Subcutaneous abdominal adipose tissue (tissue), 5 donors: ENCODE results near the gene LRRC51.

Experiments used
- H3K27ac ChIP-seq: one replicate; pipeline ENCODE4 v1.7.0; 2013; ENCODE audit warnings: low read depth, mild to moderate bottlenecking, inconsistent platforms, low read length, moderate library complexity
- H3K27me3 ChIP-seq, 5 donors: one replicate each; pipeline ENCODE4 v1.7.0; 2013; ENCODE audit warnings: low read length in 5 of 5, inconsistent platforms in 1 of 5; ENCODE audit not compliant: control insufficient read depth in 5 of 5, insufficient read depth in 4 of 5
- H3K36me3 ChIP-seq, 5 donors: one replicate each; pipeline ENCODE4 v1.7.0; 2013; ENCODE audit warnings: low read length in 5 of 5; ENCODE audit not compliant: control insufficient read depth in 5 of 5, insufficient read depth in 5 of 5
- H3K4me1 ChIP-seq, 5 donors: one replicate each; pipeline ENCODE4 v1.7.0; 2013; ENCODE audit warnings: low read length in 5 of 5, mild to moderate bottlenecking in 3 of 5, moderate library complexity in 1 of 5; ENCODE audit not compliant: control insufficient read depth in 5 of 5, insufficient read depth in 5 of 5
- H3K4me3 ChIP-seq, 5 donors: one replicate each; pipeline ENCODE4 v1.7.0; 2013; ENCODE audit warnings: low read length in 5 of 5, low read depth in 1 of 5
- H3K9ac ChIP-seq, 5 donors: one replicate each; pipeline ENCODE4 v1.7.0; 2013; ENCODE audit warnings: low read length in 5 of 5, mild to moderate bottlenecking in 4 of 5, moderate library complexity in 3 of 5
- H3K9me3 ChIP-seq, 5 donors: one replicate each; pipeline ENCODE4 v1.7.0; 2013; ENCODE audit warnings: low read length in 5 of 5; ENCODE audit not compliant: control insufficient read depth in 5 of 5
- donor health status: healthy.
- donor health status: healthy.
- donor health status: healthy.
- donor health status: healthy.
- donor health status: healthy.

Gene LRRC51

DNA sequence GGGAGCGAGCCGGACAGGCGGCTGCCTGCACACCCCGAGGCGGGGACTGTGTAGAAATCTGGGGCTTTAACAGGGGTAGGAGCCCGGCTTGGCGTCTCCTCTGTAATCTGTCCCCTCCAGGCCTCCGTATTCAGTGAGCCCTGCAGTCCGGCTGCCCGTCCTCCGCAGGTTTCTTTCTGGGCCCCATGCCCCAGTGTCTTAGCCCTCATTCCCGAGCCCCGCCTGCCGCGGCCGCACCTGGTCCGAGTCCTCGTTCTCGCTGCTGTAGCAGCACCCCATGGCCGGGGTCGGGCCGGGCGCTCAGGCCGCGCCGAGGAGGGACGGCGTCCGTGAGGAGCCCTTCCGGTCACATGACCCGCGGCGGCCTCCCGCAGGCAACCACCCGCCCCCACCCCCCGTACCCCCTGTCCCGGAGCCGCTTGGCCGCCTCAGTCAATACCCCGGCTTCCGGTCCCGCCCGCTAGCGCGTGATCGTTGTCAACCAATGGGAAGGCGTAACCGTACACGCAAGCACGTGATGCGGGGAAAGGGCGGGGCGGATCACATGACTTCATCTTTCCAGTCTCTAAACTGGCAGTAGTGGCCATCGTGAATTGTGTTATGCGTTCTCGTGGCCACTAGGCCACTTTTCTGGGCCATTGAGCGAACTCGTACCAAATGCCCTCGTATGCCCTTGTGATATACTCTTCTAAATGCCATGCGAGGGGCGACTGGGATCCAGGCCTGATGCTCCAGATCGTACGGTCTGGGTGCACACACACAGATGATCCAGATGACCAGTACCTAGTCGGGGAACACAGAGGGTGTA, 22.5 kb downstream of the LRRC51 start, which contains the start of gene LAMTOR1:
LAMTOR1 (minus strand) TSS at position 352 of the 808 bp plus-strand sequence; CDS start at position 279, 73 bp downstream.
- Histone ChIP-seq H3K27me3 (no peaks in the 10 kb centered on the region), H3K4me1 (peaks cover 16 to 48% (median 44%) of the 10 kb centered on the region in 5 donors), H3K4me3 (peak within 1 kb of the TSS; percentile 82 to 93 (median 89)), H3K9ac (peak within 1 kb of the TSS; percentile 91 to 99 (median 97)), H3K9me3 (no peaks in the 10 kb centered on the region), H3K27ac (peak within 1 kb of the TSS; percentile 95), H3K36me3 (peaks cover 0 to 32% (median 15%) of the 10 kb centered on the region in 5 donors)

DNA sequence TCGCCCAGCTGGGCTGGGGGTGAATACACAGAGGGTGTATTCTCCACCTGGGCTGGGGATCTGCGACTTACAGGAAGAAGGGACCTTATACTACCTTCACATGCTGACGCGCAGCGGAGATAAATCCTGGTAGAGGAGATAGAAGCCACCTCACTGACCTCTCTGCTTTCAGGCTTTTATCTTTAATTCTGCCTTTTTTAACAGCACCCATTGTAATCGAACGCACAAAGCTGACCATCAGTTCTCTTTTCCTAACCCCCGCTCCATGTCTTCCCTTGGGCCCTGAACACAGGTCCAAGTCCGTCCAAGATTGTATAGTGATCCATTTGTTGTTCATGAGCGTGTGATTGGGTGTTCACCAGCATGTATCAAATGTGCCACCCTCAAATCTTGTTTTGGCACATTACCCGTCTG, 23.1 kb downstream of the LRRC51 start:
- peak overlapping the region; percentile 54 to 74 (median 60) for H3K4me3 ChIP-seq

DNA sequence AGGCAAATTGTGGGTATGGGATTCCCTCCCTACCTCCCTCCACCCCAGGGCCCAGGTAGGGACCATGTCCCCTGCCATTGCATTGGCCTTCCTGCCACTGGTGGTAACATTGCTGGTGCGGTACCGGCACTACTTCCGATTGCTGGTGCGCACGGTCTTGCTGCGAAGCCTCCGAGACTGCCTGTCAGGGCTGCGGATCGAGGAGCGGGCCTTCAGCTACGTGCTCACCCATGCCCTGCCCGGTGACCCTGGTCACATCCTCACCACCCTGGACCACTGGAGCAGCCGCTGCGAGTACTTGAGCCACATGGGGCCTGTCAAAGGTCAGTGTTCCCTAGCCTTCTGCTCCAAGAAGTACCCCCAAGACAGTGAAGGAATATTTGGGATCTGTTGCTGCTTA, 25.2 kb downstream of the LRRC51 start, which contains the start of gene TOMT:
TOMT (plus strand) TSS at position 37 of the 400 bp plus-strand sequence; CDS start at position 65, 28 bp downstream.
- no peaks in the 10 kb centered on the region for H3K27me3 ChIP-seq
- peaks cover 0 to 20% (median 8%) of the 10 kb centered on the region in 5 donors for H3K36me3 ChIP-seq
- H3K4me1 ChIP-seq, result peaks cover 8 to 28% (median 26%) of the 10 kb centered on the region in 5 donors
- H3K9ac ChIP-seq, result no peak within 1 kb of the TSS
- H3K4me3 ChIP-seq, result no peak within 1 kb of the TSS
- H3K27ac ChIP-seq, result no peak within 1 kb of the TSS
- no peaks in the 10 kb centered on the region for H3K9me3 ChIP-seq

More for the DNA sequence above, 23.1 kb downstream of the LRRC51 start:
- Histone ChIP-seq H3K9ac (peak overlapping the region; percentile 50 to 87 (median 72)), H3K36me3 (peaks cover 0 to 32% (median 9%) of the 10 kb centered on the region in 5 donors), H3K27me3 (no peaks in the 10 kb centered on the region), H3K27ac (peak overlapping the region; percentile 95), H3K9me3 (no peaks in the 10 kb centered on the region), H3K4me1 (peaks cover 16 to 46% (median 44%) of the 10 kb centered on the region in 5 donors)

DNA sequence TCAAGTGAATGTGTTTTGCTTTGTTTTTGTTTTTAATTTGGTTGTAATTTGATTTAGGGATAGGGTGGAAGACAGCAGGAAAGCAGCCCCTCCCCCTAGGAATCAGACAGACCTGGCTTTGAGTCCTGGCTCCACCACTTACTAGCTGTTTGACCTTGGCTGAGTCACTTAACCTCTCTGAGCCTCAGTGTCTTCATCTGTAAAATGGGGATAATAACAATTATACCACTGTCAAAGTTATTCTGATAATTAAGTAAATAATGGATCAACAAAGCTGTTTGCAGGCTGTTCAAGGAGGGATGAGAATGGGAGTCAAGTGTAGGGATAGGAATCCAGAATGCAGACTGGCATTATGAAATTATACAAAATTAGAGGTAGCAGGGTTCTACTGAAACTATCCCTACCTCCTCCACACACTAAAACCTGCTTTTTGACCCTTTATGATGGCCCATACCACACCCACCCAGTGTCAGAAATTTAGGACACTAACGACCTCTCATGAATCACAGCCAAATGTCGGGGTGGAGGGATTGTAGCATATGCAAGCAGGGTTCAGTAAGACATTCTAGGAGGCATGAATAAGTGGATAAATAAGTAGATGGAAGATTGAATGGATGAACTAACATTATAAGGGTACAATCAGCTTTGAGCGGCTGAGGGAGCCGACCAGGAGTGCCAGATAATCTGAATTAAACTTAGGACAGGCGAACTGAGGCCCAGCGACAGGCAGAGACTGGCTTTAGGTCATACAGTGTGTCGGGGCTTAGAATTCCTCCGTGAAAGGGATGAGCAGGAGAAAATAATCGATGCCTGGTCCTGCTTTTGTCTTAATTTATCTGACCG, 30.9 kb downstream of the LRRC51 start:
- peaks cover 5 to 18% (median 14%) of the 10 kb centered on the region in 5 donors for H3K4me1 ChIP-seq
- H3K9me3 ChIP-seq, result no peaks in the 10 kb centered on the region
- H3K27ac ChIP-seq, result peak overlapping the region; percentile 96
- H3K36me3 ChIP-seq, result peaks cover 0 to 17% (median 8%) of the 10 kb centered on the region in 5 donors
- H3K27me3 ChIP-seq, result no peaks in the 10 kb centered on the region
- H3K4me3 ChIP-seq, result peak overlapping the region; percentile 52 to 93 (median 87)
- H3K9ac ChIP-seq, result peak overlapping the region; percentile 89 to 96 (median 95)

DNA sequence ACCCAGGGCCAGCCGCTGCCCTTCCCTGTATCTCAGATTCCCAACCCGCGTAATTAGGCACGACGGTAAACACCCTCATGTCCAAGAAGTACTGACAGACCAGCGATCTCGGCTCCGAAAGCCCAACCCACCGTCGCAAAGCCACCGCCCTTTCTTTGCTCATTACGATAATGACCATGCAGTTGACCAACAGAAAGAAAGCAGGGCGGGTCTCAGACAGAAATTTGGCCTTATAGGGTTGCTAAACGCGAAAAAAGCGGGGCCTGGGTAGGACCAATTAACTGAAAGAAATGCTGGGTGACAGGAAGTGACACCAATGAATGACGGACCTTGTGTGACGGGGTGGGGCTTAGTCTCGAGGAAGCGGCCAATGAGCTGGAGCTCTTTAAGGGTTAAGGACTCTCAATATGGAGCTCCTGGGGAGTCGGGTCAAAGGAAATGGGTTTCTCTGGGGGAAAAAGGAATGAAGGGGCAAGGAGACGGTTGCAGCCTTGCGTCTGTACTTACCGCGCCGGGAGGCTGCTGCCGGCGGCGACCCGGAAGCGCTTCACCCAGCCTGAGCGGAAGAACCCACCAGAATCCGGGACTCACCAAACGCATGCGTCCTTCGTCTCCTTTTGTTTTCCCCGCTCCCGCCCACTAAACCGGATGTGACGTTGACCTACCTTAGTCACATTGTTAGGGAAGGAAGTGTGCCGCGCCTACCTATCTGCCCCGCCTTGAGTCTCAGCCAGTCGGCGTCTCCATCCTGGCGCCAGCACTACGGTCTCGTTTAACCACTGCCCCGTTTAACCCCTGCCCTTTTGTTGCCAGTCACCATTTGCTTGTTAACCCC, 31.7 kb downstream of the LRRC51 start, which contains the start of gene ANAPC15:
ANAPC15 (minus strand) TSS at position 553 of the 835 bp plus-strand sequence. CDS start 1,419 bp downstream, outside the sequence.
- peak within 1 kb of the TSS; percentile 96 for H3K27ac ChIP-seq
- no peaks in the 10 kb centered on the region for H3K9me3 ChIP-seq
- peaks cover 0 to 17% (median 8%) of the 10 kb centered on the region in 5 donors for H3K36me3 ChIP-seq
- H3K9ac ChIP-seq, result peak within 1 kb of the TSS; percentile 89 to 96 (median 95)
- peaks cover 0 to 3% (median 0%) of the 10 kb centered on the region in 5 donors for H3K27me3 ChIP-seq
- peaks cover 5 to 18% (median 14%) of the 10 kb centered on the region in 5 donors for H3K4me1 ChIP-seq
- peak within 1 kb of the TSS; percentile 74 to 93 (median 87) for H3K4me3 ChIP-seq

DNA sequence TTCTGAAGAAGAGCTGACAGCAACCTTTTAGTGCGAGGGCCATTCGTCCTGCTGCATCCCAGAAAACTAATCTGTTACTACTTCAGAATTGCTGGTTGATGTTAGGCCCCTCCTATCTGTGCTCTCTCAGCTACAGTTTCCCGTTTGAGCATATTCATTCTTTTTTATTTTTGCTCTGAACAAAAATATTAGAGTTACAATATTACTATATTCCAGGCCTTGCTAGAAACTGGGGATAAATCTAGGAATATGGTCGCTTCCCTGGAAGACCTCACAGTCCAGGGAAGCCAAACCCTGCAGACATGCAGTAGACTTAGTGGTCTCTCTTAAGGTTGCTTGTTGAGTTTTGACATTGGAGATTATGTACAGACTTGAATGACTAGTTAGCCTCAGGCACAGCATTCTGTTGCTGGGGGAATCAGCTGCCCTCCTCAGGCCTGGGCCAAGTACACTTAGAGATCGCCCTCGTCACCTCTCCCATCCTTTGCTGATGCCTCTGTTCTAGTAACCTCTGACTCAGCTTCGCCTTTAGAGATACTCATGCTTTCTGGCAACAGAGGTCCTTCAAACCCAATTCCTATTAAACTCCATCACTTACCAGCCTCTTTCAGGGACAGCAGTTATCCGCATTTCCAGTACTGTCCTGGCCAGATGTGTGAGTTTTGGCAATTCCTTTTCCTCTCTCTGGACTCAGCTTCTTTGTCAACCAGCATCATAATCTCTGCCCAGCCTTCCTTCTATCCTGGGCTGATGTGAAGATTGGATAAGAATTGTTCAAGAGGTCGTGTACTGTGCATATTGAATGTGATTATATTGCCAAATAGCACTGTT, 32.5 kb downstream of the LRRC51 start:
- peak overlapping the region; percentile 96 for H3K27ac ChIP-seq
- peak overlapping the region; percentile 74 to 93 (median 87) for H3K4me3 ChIP-seq
- peaks cover 5 to 18% (median 14%) of the 10 kb centered on the region in 5 donors for H3K4me1 ChIP-seq
- no peaks in the 10 kb centered on the region for H3K9me3 ChIP-seq
- peaks cover 0 to 10% (median 8%) of the 10 kb centered on the region in 5 donors for H3K36me3 ChIP-seq
- H3K27me3 ChIP-seq, result peaks cover 0 to 3% (median 0%) of the 10 kb centered on the region in 5 donors
- peak overlapping the region; percentile 85 to 95 (median 89) for H3K9ac ChIP-seq

DNA sequence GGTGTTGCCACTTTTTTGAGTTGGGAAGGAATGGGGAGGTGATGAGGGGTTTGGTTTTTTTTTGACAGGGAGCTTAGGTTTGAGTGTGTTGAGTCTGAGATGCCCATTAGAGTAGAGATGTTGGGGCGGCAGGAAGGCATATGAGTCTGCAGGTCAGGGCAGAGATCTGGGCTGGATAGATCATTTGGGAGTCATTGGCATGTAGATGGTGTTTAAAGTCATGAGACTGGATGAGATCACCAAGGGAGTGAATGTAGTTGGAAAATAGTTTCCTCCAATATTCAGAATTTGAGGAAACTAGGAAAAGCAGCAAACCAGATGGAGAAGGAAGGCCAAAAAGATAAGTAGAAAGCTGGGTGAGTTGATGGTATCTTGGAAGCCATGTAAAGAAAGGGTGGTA, 33.9 kb downstream of the LRRC51 start:
- H3K9ac ChIP-seq, result no peak overlapping the region
- peaks cover 0 to 3% (median 0%) of the 10 kb centered on the region in 5 donors for H3K27me3 ChIP-seq
- peaks cover 5 to 29% (median 18%) of the 10 kb centered on the region in 5 donors for H3K4me1 ChIP-seq
- peaks cover 0 to 6% (median 3%) of the 10 kb centered on the region in 5 donors for H3K36me3 ChIP-seq
- no peak overlapping the region for H3K27ac ChIP-seq
- H3K4me3 ChIP-seq, result no peak overlapping the region
- no peaks in the 10 kb centered on the region for H3K9me3 ChIP-seq

DNA sequence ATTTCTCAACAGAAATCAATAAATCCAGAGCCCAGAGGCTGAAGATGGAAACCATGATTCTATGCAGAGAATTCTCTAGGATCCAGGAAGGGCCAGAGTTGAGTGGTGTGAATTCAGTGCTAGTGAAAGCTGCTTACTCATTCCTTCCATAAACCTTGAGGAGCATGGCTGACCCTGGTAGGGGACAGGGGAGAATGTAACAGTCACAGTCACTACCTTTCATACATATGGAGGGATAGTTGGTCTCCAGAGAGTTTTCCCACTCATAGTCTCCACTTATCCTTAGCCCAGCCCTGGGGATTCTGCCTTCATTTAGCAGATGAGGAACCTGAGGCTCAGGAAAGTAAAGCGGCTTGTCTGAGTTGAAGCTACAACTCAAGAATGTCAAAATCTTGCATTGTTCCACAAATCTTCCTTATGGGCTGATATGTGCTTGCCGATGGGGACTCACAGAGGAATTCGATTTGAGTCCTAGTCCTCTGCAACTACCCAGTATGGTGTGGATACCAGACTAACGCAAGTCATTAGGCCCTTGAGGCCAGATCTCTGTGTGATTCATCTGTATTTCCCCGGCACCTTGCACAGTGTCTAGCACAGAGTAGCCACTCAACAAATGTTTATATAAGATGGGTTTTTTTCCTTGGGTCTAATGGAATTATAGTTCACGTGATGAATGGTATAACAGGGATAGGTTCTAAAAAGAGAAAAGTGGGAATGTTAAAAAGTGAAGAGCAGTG, 35.5 kb downstream of the LRRC51 start:
- peaks cover 5 to 29% (median 15%) of the 10 kb centered on the region in 5 donors for H3K4me1 ChIP-seq
- no peaks in the 10 kb centered on the region for H3K36me3 ChIP-seq
- no peak overlapping the region for H3K27ac ChIP-seq
- H3K9me3 ChIP-seq, result no peaks in the 10 kb centered on the region
- H3K27me3 ChIP-seq, result peaks cover 0 to 5% (median 0%) of the 10 kb centered on the region in 5 donors
- no peak overlapping the region for H3K4me3 ChIP-seq
- H3K9ac ChIP-seq, result no peak overlapping the region
